Measurements from ENCODE around the gene INPP5E.

INPP5E gene

GRCh38 chr9:136439481-136440408 is at the start of gene INPP5E:
INPP5E (minus strand) TSS chr9:136439845; CDS start chr9:136439419, 426 bp downstream.
- DNase-seq, result peak; percentile 81

- DNase-seq, result peak; percentile 83
These were observed 48.9 kb upstream of the INPP5E start for GRCh38 chr9:136488247-136489214.

GRCh38 chr9:136487672-136488071 is 48.0 kb upstream of the INPP5E start:
- no peak for DNase-seq

- no peak for DNase-seq
These were observed 47.4 kb upstream of the INPP5E start for GRCh38 chr9:136486823-136487620.

GRCh38 chr9:136486131-136486530 is 46.5 kb upstream of the INPP5E start:
- DNase-seq, result no peak

GRCh38 chr9:136485049-136486045 is 45.7 kb upstream of the INPP5E start:
- DNase-seq, result peak; percentile 89

GRCh38 chr9:136484153-136485048 is 44.8 kb upstream of the INPP5E start:
- no peak for DNase-seq

- DNase-seq, result peak; percentile 97
These were observed 44.0 kb upstream of the INPP5E start for GRCh38 chr9:136483589-136484152.

GRCh38 chr9:136482793-136483588 is 43.3 kb upstream of the INPP5E start, which contains the start of gene SEC16A:
SEC16A (minus strand) TSS chr9:136483040; CDS start chr9:136477615, 5,425 bp downstream.
- DNase-seq, result peak; percentile 100

- peak; percentile 23 for DNase-seq
These were observed 42.6 kb upstream of the INPP5E start for GRCh38 chr9:136482046-136482792.

- DNase-seq, result no peak
These were observed 41.9 kb upstream of the INPP5E start for GRCh38 chr9:136481558-136481957.

- no peak for DNase-seq
These were observed 36.9 kb upstream of the INPP5E start for GRCh38 chr9:136476369-136477150.

- no peak for DNase-seq
These were observed 35.6 kb upstream of the INPP5E start for GRCh38 chr9:136474974-136475865.

GRCh38 chr9:136474021-136474640 is 34.5 kb upstream of the INPP5E start:
- DNase-seq, result no peak

- no peak for DNase-seq
These were observed 33.7 kb upstream of the INPP5E start for GRCh38 chr9:136473354-136473721.

All from CD4-positive, alpha-beta T cell treated with Interleukin-6 for 4 hours (primary cell).